Measurements from ENCODE around the gene RNU5B-1. TPM values are rescaled to one million over a fixed set of nuclear protein-coding genes. Genes with fewer than 3 reads are reported as not detected.

RNU5B-1 gene
- total RNA-seq, 4 donors from 2014 or later, result not detected

GRCh38 chr15:65278480-65278879 lies 26.0 kb upstream of the RNU5B-1 start:
- Histone ChIP-seq H3K27ac (no peak overlapping the region), H3K27me3 (no peaks in the 10 kb centered on the region), H3K4me3 (no peak overlapping the region), H3K4me1 (peaks cover 0 to 2% (median 0%) of the 10 kb centered on the region in 3 donors), H3K9me3 (no peaks in the 10 kb centered on the region), H3K36me3 (peaks cover 0 to 24% (median 0%) of the 10 kb centered on the region in 3 donors)
- intact Hi-C loops (cut with DNase I), result loop anchor here (5.0 to 10.0 kb wide), 2 partner anchors 81 to 224 kb away; no protein-coding TSS in a partner anchor
- TF ChIP-seq POLR2A (IDR thresholded peaks at IDR 0.05) (no peak), CTCF (IDR thresholded peaks at IDR 0.05) (no peak)
- DNase-seq, result no peak
- WGBS, 2 donors, result 81 to 92% methylated on average over 1 of the region's 1 CpG

GRCh38 chr15:65285291-65286068 lies 19.0 kb upstream of the RNU5B-1 start:
- Histone ChIP-seq H3K9me3 (no peaks in the 10 kb centered on the region), H3K4me3 (peak overlapping the region; percentile 73 to 88 (median 79)), H3K27me3 (no peaks in the 10 kb centered on the region), H3K36me3 (no peaks in the 10 kb centered on the region), H3K4me1 (peaks cover 12 to 31% (median 15%) of the 10 kb centered on the region in 3 donors), H3K27ac (peak overlapping the region; percentile 88 to 92 (median 90))
- DNase-seq, result no peak
- TF ChIP-seq POLR2A (IDR thresholded peaks at IDR 0.05) (no peak), CTCF (IDR thresholded peaks at IDR 0.05) (no peak)
- intact Hi-C loops (cut with DNase I), result no loop called here
- 40 to 66% methylated on average over 6 to 10 of the region's 10 CpGs for WGBS, 2 donors

- H3K4me3 ChIP-seq, result peak overlapping the region; percentile 73 to 88 (median 79)
- no peak for DNase-seq
- intact Hi-C loops (cut with DNase I), result no loop called here
- WGBS, 2 donors, result 0% methylated on average over 1 of the region's 52 CpGs
- no peaks in the 10 kb centered on the region for H3K36me3 ChIP-seq
- H3K27me3 ChIP-seq, result no peaks in the 10 kb centered on the region
- peaks cover 12 to 31% (median 15%) of the 10 kb centered on the region in 3 donors for H3K4me1 ChIP-seq
- H3K27ac ChIP-seq, result peak overlapping the region; percentile 88 to 92 (median 90)
- H3K9me3 ChIP-seq, result no peaks in the 10 kb centered on the region
- TF ChIP-seq POLR2A (IDR thresholded peaks at IDR 0.05) (no peak), CTCF (IDR thresholded peaks at IDR 0.05) (no peak)
Measured at GRCh38 chr15:65286069-65286703, 18.3 kb upstream of the RNU5B-1 start.

- WGBS, 2 donors, result 2 to 7% methylated on average over 13 to 28 of the region's 62 CpGs
- Histone ChIP-seq H3K36me3 (no peaks in the 10 kb centered on the region), H3K4me3 (peak within 1 kb of the TSS; percentile 73 to 88 (median 79))
Measured at GRCh38 chr15:65286704-65287519, 17.6 kb upstream of the RNU5B-1 start, which contains the start of gene PARP16. Gene PARP16 (minus strand): TSS chr15:65286883. CDS start chr15:65286426, 457 bp downstream.

More at GRCh38 chr15:65286704-65287519, 17.6 kb upstream of the RNU5B-1 start, which contains the start of gene PARP16:
- Histone ChIP-seq H3K27me3 (no peaks in the 10 kb centered on the region), H3K9me3 (no peaks in the 10 kb centered on the region), H3K4me1 (peaks cover 12 to 31% (median 15%) of the 10 kb centered on the region in 3 donors), H3K27ac (peak within 1 kb of the TSS; percentile 88 to 92 (median 90))
- TF ChIP-seq CTCF (IDR thresholded peaks at IDR 0.05) (peak; percentile 38 to 85 (median 62)), POLR2A (IDR thresholded peaks at IDR 0.05) (peak in 3 of 4 donors; percentile 19 to 91 (median 81))
- DNase-seq, result peak; percentile 36
- intact Hi-C loops (cut with DNase I), result no loop called here
